Measurements from ENCODE around the gene TRPM4. TPM values are rescaled to one million over a fixed set of nuclear protein-coding genes. Genes with fewer than 3 reads are reported as not detected.

The TRPM4 gene
- total and polyA plus RNA-seq, 4 donors, result 21.3 to 59.1 (median 49.5) TPM

Other genes starting within 250 kb of the TRPM4 start
- under 1 TPM in 1 of 2 donors, not detected in 1; 0.84 TPM for gene DHDH, start 224.1 kb upstream of the TRPM4 start, total RNA-seq
- gene DHDH, start 224.1 kb upstream of the TRPM4 start, polyA plus RNA-seq, result 1 to 10 TPM in 1 of 2 donors, not detected in 1; 1.3 TPM
- 10 to 100 TPM; 69.6 to 79.9 TPM for gene BAX, start 202.9 kb upstream of the TRPM4 start, total RNA-seq
- gene BAX, start 202.9 kb upstream of the TRPM4 start, polyA plus RNA-seq, result 10 to 100 TPM; 81.4 to 83.9 TPM
- gene FTL, start 192.5 kb upstream of the TRPM4 start, total RNA-seq, result 1,000 to 10,000 TPM; 3,184 to 3,823 TPM
- gene FTL, start 192.5 kb upstream of the TRPM4 start, polyA plus RNA-seq, result over 10,000 TPM in 1 of 2 donors, 1,000 to 10,000 TPM in 1; 6,798 to 17,889 TPM
- 10 to 100 TPM; 47.5 to 61.9 TPM for gene GYS1, start 164.5 kb upstream of the TRPM4 start, total RNA-seq
- gene GYS1, start 164.5 kb upstream of the TRPM4 start, polyA plus RNA-seq, result 10 to 100 TPM; 21.5 to 31.7 TPM
- 10 to 100 TPM; 28.9 to 42.1 TPM for gene RUVBL2, start 163.9 kb upstream of the TRPM4 start, total RNA-seq
- 10 to 100 TPM; 34.6 to 62.2 TPM for gene RUVBL2, start 163.9 kb upstream of the TRPM4 start, polyA plus RNA-seq
- gene LHB, start 140.7 kb upstream of the TRPM4 start, total RNA-seq, result under 1 TPM in 1 of 2 donors, not detected in 1; 0.84 TPM
- 1 to 10 TPM; 1.8 to 2.2 TPM for gene LHB, start 140.7 kb upstream of the TRPM4 start, polyA plus RNA-seq
- gene CGB3, start 133.5 kb upstream of the TRPM4 start, total RNA-seq, result not detected
- gene CGB3, start 133.5 kb upstream of the TRPM4 start, polyA plus RNA-seq, result not detected
- gene CGB2, start 125.9 kb upstream of the TRPM4 start, total RNA-seq, result not detected
- gene CGB2, start 125.9 kb upstream of the TRPM4 start, polyA plus RNA-seq, result 1 to 10 TPM in 1 of 2 donors, not detected in 1; 1.1 TPM
- not detected for gene CGB1, start 120.9 kb upstream of the TRPM4 start, total RNA-seq
- not detected for gene CGB1, start 120.9 kb upstream of the TRPM4 start, polyA plus RNA-seq
- gene CGB5, start 113.9 kb upstream of the TRPM4 start, total RNA-seq, result not detected
- not detected for gene CGB5, start 113.9 kb upstream of the TRPM4 start, polyA plus RNA-seq
- not detected for gene CGB8, start 108.7 kb upstream of the TRPM4 start, total RNA-seq
- not detected for gene CGB8, start 108.7 kb upstream of the TRPM4 start, polyA plus RNA-seq
- not detected for gene CGB7, start 100.0 kb upstream of the TRPM4 start, total RNA-seq
- not detected for gene CGB7, start 100.0 kb upstream of the TRPM4 start, polyA plus RNA-seq
- gene NTF4, start 93.0 kb upstream of the TRPM4 start, total RNA-seq, result not detected
- not detected for gene NTF4, start 93.0 kb upstream of the TRPM4 start, polyA plus RNA-seq
- gene KCNA7, start 85.1 kb upstream of the TRPM4 start, total RNA-seq, result not detected
- not detected for gene KCNA7, start 85.1 kb upstream of the TRPM4 start, polyA plus RNA-seq
- 100 to 1,000 TPM; 170 to 249 TPM for gene SNRNP70, start 72.3 kb upstream of the TRPM4 start, total RNA-seq
- 100 to 1,000 TPM in 1 of 2 donors, 10 to 100 TPM in 1; 54.5 to 694 TPM for gene SNRNP70, start 72.3 kb upstream of the TRPM4 start, polyA plus RNA-seq
- gene LIN7B, start 43.4 kb upstream of the TRPM4 start, total RNA-seq, result 1 to 10 TPM; 8.4 to 9.7 TPM
- 10 to 100 TPM in 1 of 2 donors, 1 to 10 TPM in 1; 7.6 to 24.1 TPM for gene LIN7B, start 43.4 kb upstream of the TRPM4 start, polyA plus RNA-seq
- gene C19orf73, start 38.6 kb upstream of the TRPM4 start, total RNA-seq, result under 1 TPM; 0.49 to 0.72 TPM
- 1 to 10 TPM; 1.0 to 5.4 TPM for gene C19orf73, start 38.6 kb upstream of the TRPM4 start, polyA plus RNA-seq
- 1 to 10 TPM; 4.2 to 8.0 TPM for gene PPFIA3, start 38.2 kb upstream of the TRPM4 start, total RNA-seq
- gene PPFIA3, start 38.2 kb upstream of the TRPM4 start, polyA plus RNA-seq, result 1 to 10 TPM; 2.0 to 4.1 TPM
- gene HRC, start 2.4 kb upstream of the TRPM4 start, total RNA-seq, result 1 to 10 TPM; 2.5 to 4.8 TPM
- gene HRC, start 2.4 kb upstream of the TRPM4 start, polyA plus RNA-seq, result 1 to 10 TPM in 1 of 2 donors, under 1 TPM in 1; 0.74 to 9.3 TPM
- gene SLC6A16, start 167.4 kb downstream of the TRPM4 start, total RNA-seq, result 1 to 10 TPM; 3.0 to 4.6 TPM
- gene SLC6A16, start 167.4 kb downstream of the TRPM4 start, polyA plus RNA-seq, result 10 to 100 TPM in 1 of 2 donors, 1 to 10 TPM in 1; 2.4 to 12.9 TPM
- 10 to 100 TPM; 18.3 to 40.1 TPM for gene CD37, start 177.6 kb downstream of the TRPM4 start, total RNA-seq
- 10 to 100 TPM in 1 of 2 donors, 1 to 10 TPM in 1; 5.2 to 10.8 TPM for gene CD37, start 177.6 kb downstream of the TRPM4 start, polyA plus RNA-seq
- gene TEAD2, start 204.6 kb downstream of the TRPM4 start, total RNA-seq, result 10 to 100 TPM; 41.3 to 48.8 TPM
- gene TEAD2, start 204.6 kb downstream of the TRPM4 start, polyA plus RNA-seq, result 10 to 100 TPM; 17.7 to 43.3 TPM
- under 1 TPM in 1 of 2 donors, not detected in 1; 0.69 TPM for gene DKKL1, start 206.1 kb downstream of the TRPM4 start, total RNA-seq
- not detected for gene DKKL1, start 206.1 kb downstream of the TRPM4 start, polyA plus RNA-seq
- gene KASH5, start 230.5 kb downstream of the TRPM4 start, total RNA-seq, result not detected
- not detected for gene KASH5, start 230.5 kb downstream of the TRPM4 start, polyA plus RNA-seq